Caco-2 (cell line): ENCODE measurements around the gene BIRC7. TPM values are rescaled to one million over a fixed set of nuclear protein-coding genes. Genes with fewer than 3 reads are reported as not detected.

Source experiments
- BruUV-seq: library from RNA; stranded (reverse); fragments of 400-500 nt; replicated peaks from 2 replicates; lab custom pipeline; 2021; lab: Mats Ljungman, UMichigan
- CTCF ChIA-PET: fragments of 300-600 bp; sonication (Branson Sonifier 250); formaldehyde crosslinking; loops from one replicate; lab custom pipeline; 2022; ENCODE audit warnings: antibody characterized with exemption; lab: Charles Lee
- POLR2A ChIA-PET: fragments of 300-600 bp; sonication (Branson Sonifier 250); formaldehyde crosslinking; loops from one replicate; lab custom pipeline; 2022; ENCODE audit warnings: antibody characterized with exemption; lab: Charles Lee
- DNase-seq, 2 experiments: peaks; one replicate each; pipeline versions ENCODE4 v3.0.0 to v3.0.0-alpha.2; 2020 to 2022
- H3K27me3 ChIP-seq: replicated peaks from 2 replicates; pipeline ENCODE4 v1.6.0; 2011; ENCODE audit warnings: low read length; ENCODE audit not compliant: control insufficient read depth, insufficient read depth
- H3K36me3 ChIP-seq: 2 replicates; pipeline ENCODE4 v1.5.1; 2011; ENCODE audit warnings: low read length; ENCODE audit not compliant: control insufficient read depth, insufficient read depth
- H3K4me1 ChIP-seq: fragments of 250-450 bp; sonication (Bioruptor Pico); 2 replicates; pipeline ENCODE4 v1.5.1; 2020; ENCODE audit warnings: mild to moderate bottlenecking
- H3K4me3 ChIP-seq: 2 replicates; pipeline ENCODE4 v1.5.1; 2011; ENCODE audit warnings: low read depth, mild to moderate bottlenecking, control low read depth, low read length
- H3K9me3 ChIP-seq: fragments of 250-450 bp; sonication (Bioruptor Pico); 2 replicates; pipeline ENCODE4 v1.5.1; 2020; ENCODE audit warnings: mild to moderate bottlenecking, moderate library complexity
- H3K27ac Mint-ChIP-seq: one replicate; pipeline ENCODE4 v1.8.0; 2022; ENCODE audit warnings: mixed read lengths; ENCODE audit not compliant: unreplicated experiment
- H3K27me3 Mint-ChIP-seq: one replicate; pipeline ENCODE4 v1.8.0; 2022; ENCODE audit warnings: mixed read lengths; ENCODE audit not compliant: insufficient read depth, unreplicated experiment
- H3K36me3 Mint-ChIP-seq: one replicate; pipeline ENCODE4 v1.8.0; 2022; ENCODE audit warnings: mild to moderate bottlenecking, mixed read lengths; ENCODE audit not compliant: insufficient read depth, unreplicated experiment
- H3K4me1 Mint-ChIP-seq: one replicate; pipeline ENCODE4 v1.8.0; 2022; ENCODE audit warnings: low read depth, mixed read lengths; ENCODE audit not compliant: unreplicated experiment
- H3K4me3 Mint-ChIP-seq: one replicate; pipeline ENCODE4 v1.8.0; 2022; ENCODE audit warnings: mild to moderate bottlenecking, moderate library complexity, mixed read lengths; ENCODE audit not compliant: unreplicated experiment
- H3K9me3 Mint-ChIP-seq: one replicate; pipeline ENCODE4 v1.8.0; 2022; ENCODE audit warnings: mixed read lengths; ENCODE audit not compliant: unreplicated experiment
- CTCF ChIP-seq, 2 experiments: fragments of 200-600 bp in 1 of 2; IDR thresholded peaks; 1 replicate in 1 of 2; 2 replicates in 1 of 2; pipeline versions ENCODE4 v1.5.1 to v1.8.0; 2011 to 2022; ENCODE audit warnings: antibody characterized with exemption in 1 of 2, control low read depth in 1 of 2, inconsistent platforms in 1 of 2, low read depth in 1 of 2, low read length in 1 of 2, mild to moderate bottlenecking in 1 of 2, moderate library complexity in 1 of 2; ENCODE audit not compliant: insufficient read depth in 1 of 2, severe bottlenecking in 1 of 2, unreplicated experiment in 1 of 2
- intact Hi-C: fragments of 100-400 bp; cut with micrococcal nuclease; formaldehyde crosslinking; loops from one replicate; pipeline ENCODE4 v1.10.0; 2022; ENCODE audit not compliant: unreplicated experiment
- total RNA-seq: library from RNA; stranded (reverse); gene quantifications from 2 replicates; pipeline ENCODE4 v1.2.3, GENCODE V29; 2022

Gene BIRC7
- total RNA-seq, 1 experiment from 2014 or later = 0.54 TPM

GRCh38 chr20:63260521-63260920 is 24.8 kb downstream of the BIRC7 start:
- no peaks in the 10 kb centered on the region for H3K27me3 Mint-ChIP-seq
- Histone ChIP-seq H3K4me1 (peaks cover 66% of the 10 kb centered on the region), H3K9me3 (no peaks in the 10 kb centered on the region), H3K27me3 (no peaks in the 10 kb centered on the region), H3K36me3 (no peaks in the 10 kb centered on the region), H3K4me3 (no peak overlapping the region)
- H3K9me3 Mint-ChIP-seq = no peaks in the 10 kb centered on the region
- ChIA-PET CTCF (interaction anchor here (1.4 to 3.5 kb wide), 3 partner anchors 15 to 37 kb away, joined by 3 to 14 read pairs (median 3); no protein-coding TSS in a partner anchor), POLR2A (interaction anchor here (1.4 kb wide), 1 partner anchor 12 kb away, joined by 4 read pairs; the partner anchor contains the start of gene ARFGAP1)
- DNase-seq = no peak
- no peak for TF ChIP-seq CTCF (IDR thresholded peaks at IDR 0.05; ENCODE audit: insufficient read depth in 1 of 2, low read depth in 1 of 2, low read length in 1 of 2, severe bottlenecking in 1 of 2, unreplicated experiment in 1 of 2)
- peaks cover 50% of the 10 kb centered on the region for H3K4me1 Mint-ChIP-seq
- H3K36me3 Mint-ChIP-seq = no peaks in the 10 kb centered on the region
- BruUV-seq = no TSS peak
- H3K27ac Mint-ChIP-seq = peak overlapping the region; percentile 8
- H3K4me3 Mint-ChIP-seq = no peak overlapping the region
- intact Hi-C loops = no loop called here

DNA sequence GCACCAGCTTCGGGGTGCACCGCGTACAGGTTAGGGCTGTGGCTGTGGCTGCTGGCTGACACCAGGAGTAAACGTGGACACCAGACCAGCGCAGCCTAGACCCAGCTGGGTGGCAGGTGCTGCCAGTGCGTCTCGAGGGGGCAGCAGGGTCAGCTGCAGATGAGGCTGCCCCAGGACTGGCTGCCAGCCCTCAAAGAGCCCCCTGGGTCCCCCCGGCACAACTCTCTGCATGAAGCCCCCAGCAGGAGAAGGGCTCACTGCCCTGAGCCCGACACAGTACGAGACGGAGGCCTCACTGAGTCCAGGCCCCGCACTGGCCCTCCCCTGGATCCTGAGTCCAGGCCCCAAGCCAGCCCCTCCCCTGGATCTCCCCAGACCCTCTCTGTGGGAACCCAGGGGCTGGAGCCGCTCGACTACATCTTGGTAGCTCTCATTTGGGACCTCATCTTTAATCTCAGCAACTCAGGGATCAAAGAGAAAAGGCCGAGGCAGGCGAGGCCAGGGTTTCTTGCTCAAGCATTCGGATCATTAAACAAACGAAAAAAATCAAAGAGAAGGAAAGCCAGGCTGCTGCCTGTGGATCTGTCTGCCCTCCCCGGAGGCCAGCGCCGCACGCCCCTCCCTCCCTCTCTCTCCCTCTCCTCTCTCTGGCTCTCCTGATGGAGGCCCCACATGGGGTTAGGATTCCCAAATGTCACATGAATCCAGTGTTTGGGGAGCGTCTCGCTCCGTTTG is 25.5 kb downstream of the BIRC7 start:
- Mint-ChIP-seq H3K27ac (peak overlapping the region; percentile 54), H3K4me1 (peaks cover 43% of the 10 kb centered on the region), H3K27me3 (no peaks in the 10 kb centered on the region), H3K9me3 (no peaks in the 10 kb centered on the region), H3K36me3 (no peaks in the 10 kb centered on the region), H3K4me3 (peak overlapping the region; percentile 4)
- Histone ChIP-seq H3K4me1 (peaks cover 59% of the 10 kb centered on the region), H3K9me3 (no peaks in the 10 kb centered on the region), H3K27me3 (no peaks in the 10 kb centered on the region), H3K4me3 (no peak overlapping the region), H3K36me3 (no peaks in the 10 kb centered on the region)
- POLR2A ChIA-PET = no interaction called here
- CTCF ChIA-PET = interaction anchor here (0.9 to 3.5 kb wide), 4 partner anchors 15 to 38 kb away, joined by 3 to 14 read pairs (median 3); no protein-coding TSS in a partner anchor
- DNase-seq = peak; percentile 74 to 78
- intact Hi-C loops = loop anchor here (1.0 kb wide), 1 partner anchor 11 kb away; the partner anchor contains the start of gene ARFGAP1
- no TSS peak for BruUV-seq
- TF ChIP-seq CTCF (IDR thresholded peaks at IDR 0.05; ENCODE audit: insufficient read depth in 1 of 2, low read depth in 1 of 2, low read length in 1 of 2, severe bottlenecking in 1 of 2, unreplicated experiment in 1 of 2) = no peak

GRCh38 chr20:63261795-63262528 is 26.3 kb downstream of the BIRC7 start:
- POLR2A ChIA-PET = no interaction called here
- Histone ChIP-seq H3K4me3 (no peak overlapping the region), H3K36me3 (no peaks in the 10 kb centered on the region), H3K9me3 (no peaks in the 10 kb centered on the region), H3K27me3 (no peaks in the 10 kb centered on the region), H3K4me1 (peaks cover 52% of the 10 kb centered on the region)
- Mint-ChIP-seq H3K27ac (peak overlapping the region; percentile 54), H3K27me3 (no peaks in the 10 kb centered on the region), H3K9me3 (no peaks in the 10 kb centered on the region), H3K36me3 (no peaks in the 10 kb centered on the region), H3K4me1 (peaks cover 38% of the 10 kb centered on the region), H3K4me3 (peak overlapping the region; percentile 4)
- intact Hi-C loops = loop anchor here (1.0 kb wide), 1 partner anchor 10 kb away; the partner anchor contains the start of gene ARFGAP1
- DNase-seq = no peak
- no TSS peak for BruUV-seq
- CTCF ChIA-PET = interaction anchor here (0.9 to 3.5 kb wide), 4 partner anchors 16 to 39 kb away, joined by 3 to 14 read pairs (median 3); no protein-coding TSS in a partner anchor
- TF ChIP-seq CTCF (IDR thresholded peaks at IDR 0.05; ENCODE audit: insufficient read depth in 1 of 2, low read depth in 1 of 2, low read length in 1 of 2, severe bottlenecking in 1 of 2, unreplicated experiment in 1 of 2) = no peak
